Caco-2 (cell line): Measurements from ENCODE around the gene SNX6. TPM values are rescaled to one million over a fixed set of nuclear protein-coding genes. Genes with fewer than 3 reads are reported as not detected.
A peak's percentile ranks its signal among the peaks of the same experiment; 100 is the strongest.
"Not testable (repeated sequence)": the region's sequence is repeated elsewhere in the genome, so short reads cannot be mapped to it uniquely, and the experiment has no call there.

Source experiments
- BruUV-seq: library from RNA; stranded (reverse); fragments of 400-500 nt; replicated peaks from 2 replicates; lab custom pipeline; 2021; lab: Mats Ljungman, UMichigan
- CTCF ChIA-PET: fragments of 300-600 bp; sonication (Branson Sonifier 250); formaldehyde crosslinking; loops from one replicate; lab custom pipeline; 2022; ENCODE audit warnings: antibody characterized with exemption; lab: Charles Lee
- POLR2A ChIA-PET: fragments of 300-600 bp; sonication (Branson Sonifier 250); formaldehyde crosslinking; loops from one replicate; lab custom pipeline; 2022; ENCODE audit warnings: antibody characterized with exemption; lab: Charles Lee
- DNase-seq, 2 experiments: peaks; one replicate each; pipeline versions ENCODE4 v3.0.0 to v3.0.0-alpha.2; 2020 to 2022
- H3K27me3 ChIP-seq: replicated peaks from 2 replicates; pipeline ENCODE4 v1.6.0; 2011; ENCODE audit warnings: low read length; ENCODE audit not compliant: control insufficient read depth, insufficient read depth
- H3K36me3 ChIP-seq: 2 replicates; pipeline ENCODE4 v1.5.1; 2011; ENCODE audit warnings: low read length; ENCODE audit not compliant: control insufficient read depth, insufficient read depth
- H3K4me1 ChIP-seq: fragments of 250-450 bp; sonication (Bioruptor Pico); 2 replicates; pipeline ENCODE4 v1.5.1; 2020; ENCODE audit warnings: mild to moderate bottlenecking
- H3K4me3 ChIP-seq: 2 replicates; pipeline ENCODE4 v1.5.1; 2011; ENCODE audit warnings: low read depth, mild to moderate bottlenecking, control low read depth, low read length
- H3K9me3 ChIP-seq: fragments of 250-450 bp; sonication (Bioruptor Pico); 2 replicates; pipeline ENCODE4 v1.5.1; 2020; ENCODE audit warnings: mild to moderate bottlenecking, moderate library complexity
- H3K27ac Mint-ChIP-seq: one replicate; pipeline ENCODE4 v1.8.0; 2022; ENCODE audit warnings: mixed read lengths; ENCODE audit not compliant: unreplicated experiment
- H3K27me3 Mint-ChIP-seq: one replicate; pipeline ENCODE4 v1.8.0; 2022; ENCODE audit warnings: mixed read lengths; ENCODE audit not compliant: insufficient read depth, unreplicated experiment
- H3K36me3 Mint-ChIP-seq: one replicate; pipeline ENCODE4 v1.8.0; 2022; ENCODE audit warnings: mild to moderate bottlenecking, mixed read lengths; ENCODE audit not compliant: insufficient read depth, unreplicated experiment
- H3K4me1 Mint-ChIP-seq: one replicate; pipeline ENCODE4 v1.8.0; 2022; ENCODE audit warnings: low read depth, mixed read lengths; ENCODE audit not compliant: unreplicated experiment
- H3K4me3 Mint-ChIP-seq: one replicate; pipeline ENCODE4 v1.8.0; 2022; ENCODE audit warnings: mild to moderate bottlenecking, moderate library complexity, mixed read lengths; ENCODE audit not compliant: unreplicated experiment
- H3K9me3 Mint-ChIP-seq: one replicate; pipeline ENCODE4 v1.8.0; 2022; ENCODE audit warnings: mixed read lengths; ENCODE audit not compliant: unreplicated experiment
- intact Hi-C: fragments of 100-400 bp; cut with micrococcal nuclease; formaldehyde crosslinking; loops from one replicate; pipeline ENCODE4 v1.10.0; 2022; ENCODE audit not compliant: unreplicated experiment
- total RNA-seq: library from RNA; stranded (reverse); gene quantifications from 2 replicates; pipeline ENCODE4 v1.2.3, GENCODE V29; 2022
- TF ChIP-seq, protein P1 (sequence below), 2 experiments: fragments of 200-600 bp in 1 of 2; IDR thresholded peaks; 1 replicate in 1 of 2; 2 replicates in 1 of 2; pipeline versions ENCODE4 v1.5.1 to v1.8.0; 2011 to 2022; ENCODE audit warnings: antibody characterized with exemption in 1 of 2, control low read depth in 1 of 2, inconsistent platforms in 1 of 2, low read depth in 1 of 2, low read length in 1 of 2, mild to moderate bottlenecking in 1 of 2, moderate library complexity in 1 of 2; ENCODE audit not compliant: insufficient read depth in 1 of 2, severe bottlenecking in 1 of 2, unreplicated experiment in 1 of 2

The SNX6 gene
- total RNA-seq, 1 experiment from 2014 or later, result 106 TPM

DNA sequence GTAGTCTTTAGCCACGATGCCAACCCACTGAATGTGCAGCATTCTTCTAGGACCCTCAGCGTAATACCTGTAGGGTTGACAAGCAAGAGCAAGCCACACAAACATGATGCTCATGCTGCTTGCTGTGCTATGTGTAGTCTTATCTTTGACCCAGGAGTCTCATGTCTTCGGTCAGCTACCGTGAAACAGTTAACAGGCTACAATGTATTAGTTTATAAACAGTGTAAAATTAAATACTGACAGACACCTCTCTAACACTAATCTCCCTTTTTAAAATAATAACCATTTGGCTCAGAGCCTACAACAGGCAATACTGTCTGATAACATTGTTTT lies 92.3 kb downstream of the SNX6 start:
- Histone ChIP-seq H3K27me3 (no peaks in the 10 kb centered on the region), H3K9me3 (no peaks in the 10 kb centered on the region), H3K4me1 (peaks cover 24% of the 10 kb centered on the region), H3K36me3 (0 out of 2 replicates have a peak, but pooled peaks cover 3% of the 10 kb centered on the region), H3K4me3 (no peak overlapping the region)
- no peak for DNase-seq
- peaks cover 6% of the 10 kb centered on the region for H3K4me1 Mint-ChIP-seq
- H3K4me3 Mint-ChIP-seq, result no peak overlapping the region
- intact Hi-C loops, result loop anchor here (5.0 to 10.0 kb wide), 2 partner anchors 75 to 173 kb away; partner anchors contain the start of gene SPTSSA
- CTCF ChIA-PET, result no interaction called here
- TF ChIP-seq, protein P1, sequence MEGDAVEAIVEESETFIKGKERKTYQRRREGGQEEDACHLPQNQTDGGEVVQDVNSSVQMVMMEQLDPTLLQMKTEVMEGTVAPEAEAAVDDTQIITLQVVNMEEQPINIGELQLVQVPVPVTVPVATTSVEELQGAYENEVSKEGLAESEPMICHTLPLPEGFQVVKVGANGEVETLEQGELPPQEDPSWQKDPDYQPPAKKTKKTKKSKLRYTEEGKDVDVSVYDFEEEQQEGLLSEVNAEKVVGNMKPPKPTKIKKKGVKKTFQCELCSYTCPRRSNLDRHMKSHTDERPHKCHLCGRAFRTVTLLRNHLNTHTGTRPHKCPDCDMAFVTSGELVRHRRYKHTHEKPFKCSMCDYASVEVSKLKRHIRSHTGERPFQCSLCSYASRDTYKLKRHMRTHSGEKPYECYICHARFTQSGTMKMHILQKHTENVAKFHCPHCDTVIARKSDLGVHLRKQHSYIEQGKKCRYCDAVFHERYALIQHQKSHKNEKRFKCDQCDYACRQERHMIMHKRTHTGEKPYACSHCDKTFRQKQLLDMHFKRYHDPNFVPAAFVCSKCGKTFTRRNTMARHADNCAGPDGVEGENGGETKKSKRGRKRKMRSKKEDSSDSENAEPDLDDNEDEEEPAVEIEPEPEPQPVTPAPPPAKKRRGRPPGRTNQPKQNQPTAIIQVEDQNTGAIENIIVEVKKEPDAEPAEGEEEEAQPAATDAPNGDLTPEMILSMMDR (IDR thresholded peaks at IDR 0.05; ENCODE audit: insufficient read depth in 1 of 2, low read depth in 1 of 2, low read length in 1 of 2, severe bottlenecking in 1 of 2, unreplicated experiment in 1 of 2), result no peak
- H3K9me3 Mint-ChIP-seq, result no peaks in the 10 kb centered on the region
- POLR2A ChIA-PET, result no interaction called here
- H3K27ac Mint-ChIP-seq, result no peak overlapping the region
- no TSS peak for BruUV-seq
- H3K36me3 Mint-ChIP-seq, result peaks cover 27% of the 10 kb centered on the region
- H3K27me3 Mint-ChIP-seq, result no peaks in the 10 kb centered on the region

DNA sequence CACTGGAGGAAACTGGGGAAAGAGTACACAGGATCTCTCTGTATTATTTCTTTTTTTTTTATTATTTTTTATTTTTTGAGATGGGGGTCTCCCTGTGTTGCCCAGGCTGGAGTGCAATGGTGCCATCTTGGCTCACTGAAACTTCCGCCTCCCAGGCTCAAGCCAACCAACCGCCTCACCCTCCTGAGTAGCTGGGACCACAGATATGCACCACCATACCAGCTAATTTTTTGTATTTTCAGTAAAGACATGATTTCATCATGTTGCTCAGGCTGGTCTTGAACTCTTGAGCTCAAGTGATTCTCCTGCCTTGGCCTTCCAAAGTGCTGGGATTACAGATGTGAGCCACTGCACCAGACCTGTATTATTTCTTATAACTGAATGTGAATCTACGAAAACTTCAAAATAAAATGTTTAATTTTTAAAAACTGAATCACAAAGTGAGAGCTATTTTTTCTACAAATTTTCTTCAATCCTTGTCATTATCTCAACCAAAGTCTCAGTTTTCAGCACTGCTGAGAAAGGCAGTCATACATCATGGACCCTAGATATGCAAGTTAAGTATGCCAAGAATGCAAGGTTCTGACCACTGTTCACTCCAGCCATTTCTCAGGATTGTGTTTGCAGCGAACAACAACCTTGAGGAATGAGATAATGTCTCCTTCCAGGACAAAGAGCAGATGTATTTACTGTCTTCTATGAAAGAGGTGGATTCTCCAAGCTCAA lies 92.8 kb downstream of the SNX6 start:
- peaks cover 32% of the 10 kb centered on the region for H3K36me3 Mint-ChIP-seq
- Histone ChIP-seq H3K9me3 (no peaks in the 10 kb centered on the region), H3K4me1 (peaks cover 24% of the 10 kb centered on the region), H3K4me3 (no peak overlapping the region), H3K27me3 (no peaks in the 10 kb centered on the region), H3K36me3 (0 out of 2 replicates have a peak, but pooled peaks cover 3% of the 10 kb centered on the region)
- TF ChIP-seq, protein P1 (IDR thresholded peaks at IDR 0.05; ENCODE audit: insufficient read depth in 1 of 2, low read depth in 1 of 2, low read length in 1 of 2, severe bottlenecking in 1 of 2, unreplicated experiment in 1 of 2), result no peak
- H3K9me3 Mint-ChIP-seq, result no peaks in the 10 kb centered on the region
- DNase-seq, result peak in 1 of 2 experiments; percentile 46
- H3K27ac Mint-ChIP-seq, result no peak overlapping the region
- H3K27me3 Mint-ChIP-seq, result no peaks in the 10 kb centered on the region
- no peak overlapping the region for H3K4me3 Mint-ChIP-seq
- ChIA-PET POLR2A (no interaction called here), CTCF (no interaction called here)
- H3K4me1 Mint-ChIP-seq, result peaks cover 6% of the 10 kb centered on the region
- intact Hi-C loops, result loop anchor here (5.0 to 10.0 kb wide), 2 partner anchors 75 to 172 kb away; partner anchors contain the start of gene SPTSSA
- no TSS peak for BruUV-seq

DNA sequence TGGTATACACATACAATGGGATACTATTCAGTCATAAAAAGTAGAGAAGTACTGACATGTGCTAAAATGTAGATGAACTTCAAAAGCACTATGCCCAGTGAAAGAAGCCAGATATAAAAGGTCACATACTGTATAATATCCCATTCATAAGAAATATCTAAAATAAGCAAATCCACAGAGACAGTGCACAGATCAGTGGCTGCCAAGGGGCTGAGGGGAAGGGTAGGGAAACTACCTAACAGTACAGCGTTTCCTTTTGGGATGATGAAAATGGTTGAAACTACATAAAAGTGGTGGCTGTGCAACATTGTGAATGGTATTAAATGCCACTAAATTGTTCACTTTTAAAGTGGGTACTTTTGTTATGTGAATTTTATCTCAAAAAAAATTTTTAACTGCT lies 102.4 kb downstream of the SNX6 start:
- H3K4me3 ChIP-seq, result no peak overlapping the region
- no peak for DNase-seq
- intact Hi-C loops, result no loop called here
- BruUV-seq, result no TSS peak
- no peaks in the 10 kb centered on the region for H3K9me3 Mint-ChIP-seq
- H3K36me3 Mint-ChIP-seq, result peaks cover 75% of the 10 kb centered on the region
- H3K4me3 Mint-ChIP-seq, result no peak overlapping the region
- no peaks in the 10 kb centered on the region for H3K4me1 Mint-ChIP-seq
- TF ChIP-seq, protein P1 (IDR thresholded peaks at IDR 0.05; ENCODE audit: insufficient read depth in 1 of 2, low read depth in 1 of 2, low read length in 1 of 2, severe bottlenecking in 1 of 2, unreplicated experiment in 1 of 2), result no peak
- no peaks in the 10 kb centered on the region for H3K27me3 ChIP-seq
- H3K4me1 ChIP-seq, result no peaks in the 10 kb centered on the region
- ChIA-PET POLR2A (no interaction called here), CTCF (interaction anchor here (0.5 kb wide), 1 partner anchor 497 kb away, joined by 3 read pairs; no protein-coding TSS in a partner anchor)
- H3K27me3 Mint-ChIP-seq, result no peaks in the 10 kb centered on the region
- H3K27ac Mint-ChIP-seq, result no peak overlapping the region
- H3K36me3 ChIP-seq, result peaks cover under 1% of the 10 kb centered on the region
- H3K9me3 ChIP-seq, result no peaks in the 10 kb centered on the region

DNA sequence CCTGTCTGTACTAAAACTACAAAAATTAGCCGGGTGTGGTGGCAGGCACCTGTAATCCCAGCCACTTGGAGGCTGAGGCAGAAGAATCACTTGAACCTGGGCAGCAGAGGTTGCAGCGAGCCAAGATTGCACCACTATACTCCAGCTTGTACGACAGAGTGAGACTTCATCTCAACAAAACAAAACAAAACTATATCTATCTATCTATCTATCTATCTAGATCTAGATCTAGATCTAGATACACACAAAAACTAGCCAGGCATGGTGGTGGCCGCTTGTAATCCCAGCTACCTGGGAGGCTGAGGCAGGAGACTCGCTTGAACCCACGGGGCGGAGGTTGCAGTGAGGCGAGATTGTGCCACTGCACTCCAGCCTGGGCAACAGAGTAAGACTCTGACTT lies 105.7 kb downstream of the SNX6 start:
- POLR2A ChIA-PET, BruUV-seq, H3K27me3 Mint-ChIP-seq, H3K36me3 ChIP-seq, H3K27me3 ChIP-seq, intact Hi-C loops, H3K27ac Mint-ChIP-seq, H3K9me3 Mint-ChIP-seq, H3K9me3 ChIP-seq, CTCF ChIA-PET, H3K4me3 ChIP-seq, H3K4me3 Mint-ChIP-seq, DNase-seq: not testable (repeated sequence)
- H3K4me1 Mint-ChIP-seq, result peaks cover 10% of the 10 kb centered on the region
- peaks cover 11% of the 10 kb centered on the region for H3K4me1 ChIP-seq
- peaks cover 85% of the 10 kb centered on the region for H3K36me3 Mint-ChIP-seq
